Measurements from ENCODE around the gene SHROOM3. TPM values are rescaled to one million over a fixed set of nuclear protein-coding genes. Genes with fewer than 3 reads are reported as not detected.
"Not testable (repeated sequence)": the region's sequence is repeated elsewhere in the genome, so short reads cannot be mapped to it uniquely, and the experiment has no call there.

Gene SHROOM3
- total RNA-seq, 1 donor from 2014 or later: 54.9 TPM

- no peak overlapping the region for H3K27ac Mint-ChIP-seq
- no peak for TF ChIP-seq CTCF (IDR thresholded peaks at IDR 0.05; ENCODE audit: unreplicated experiment)
- no peaks in the 10 kb centered on the region for H3K27me3 Mint-ChIP-seq
- H3K4me3 Mint-ChIP-seq (ENCODE audit: low read depth): no peak overlapping the region
- H3K36me3 Mint-ChIP-seq (ENCODE audit: insufficient read depth): peaks cover 21% of the 10 kb centered on the region
- H3K4me1 Mint-ChIP-seq (ENCODE audit: low read depth): peaks cover 27% of the 10 kb centered on the region
- DNase-seq (ENCODE audit: low spot score, unreplicated experiment): no peak
- H3K9me3 Mint-ChIP-seq (ENCODE audit: low read depth): no peaks in the 10 kb centered on the region
Observed at GRCh38 chr4:76725039-76725438, 290.0 kb downstream of the SHROOM3 start.

- H3K9me3 Mint-ChIP-seq (ENCODE audit: low read depth): no peaks in the 10 kb centered on the region
- no peak for DNase-seq (ENCODE audit: low spot score, unreplicated experiment)
Observed at GRCh38 chr4:76726176-76726575, 291.1 kb downstream of the SHROOM3 start.

GRCh38 chr4:76726631-76727030, 291.6 kb downstream of the SHROOM3 start:
- no peak for TF ChIP-seq CTCF (IDR thresholded peaks at IDR 0.05; ENCODE audit: unreplicated experiment)
- H3K9me3 Mint-ChIP-seq (ENCODE audit: low read depth): no peaks in the 10 kb centered on the region
- no peak overlapping the region for H3K27ac Mint-ChIP-seq
- peaks cover 27% of the 10 kb centered on the region for H3K4me1 Mint-ChIP-seq (ENCODE audit: low read depth)
- no peaks in the 10 kb centered on the region for H3K27me3 Mint-ChIP-seq
- no peak overlapping the region for H3K4me3 Mint-ChIP-seq (ENCODE audit: low read depth)
- no peak for DNase-seq (ENCODE audit: low spot score, unreplicated experiment)
- peaks cover 20% of the 10 kb centered on the region for H3K36me3 Mint-ChIP-seq (ENCODE audit: insufficient read depth)

More at GRCh38 chr4:76726176-76726575, 291.1 kb downstream of the SHROOM3 start:
- peaks cover 25% of the 10 kb centered on the region for H3K36me3 Mint-ChIP-seq (ENCODE audit: insufficient read depth)
- H3K4me1 Mint-ChIP-seq (ENCODE audit: low read depth): peaks cover 27% of the 10 kb centered on the region
- no peaks in the 10 kb centered on the region for H3K27me3 Mint-ChIP-seq
- H3K4me3 Mint-ChIP-seq (ENCODE audit: low read depth): no peak overlapping the region
- no peak overlapping the region for H3K27ac Mint-ChIP-seq
- no peak for TF ChIP-seq CTCF (IDR thresholded peaks at IDR 0.05; ENCODE audit: unreplicated experiment)

- DNase-seq (ENCODE audit: low spot score, unreplicated experiment); H3K27ac Mint-ChIP-seq; H3K27me3 Mint-ChIP-seq; H3K9me3 Mint-ChIP-seq (ENCODE audit: low read depth); H3K4me3 Mint-ChIP-seq (ENCODE audit: low read depth): not testable (repeated sequence)
- Mint-ChIP-seq H3K36me3 (ENCODE audit: insufficient read depth) (peaks cover 20% of the 10 kb centered on the region), H3K4me1 (ENCODE audit: low read depth) (peaks cover 28% of the 10 kb centered on the region)
Observed at GRCh38 chr4:76727934-76728333, 292.9 kb downstream of the SHROOM3 start.

GRCh38 chr4:76729460-76729859, 294.4 kb downstream of the SHROOM3 start:
- Mint-ChIP-seq H3K27me3 (no peaks in the 10 kb centered on the region), H3K4me3 (ENCODE audit: low read depth) (no peak overlapping the region), H3K36me3 (ENCODE audit: insufficient read depth) (peaks cover 22% of the 10 kb centered on the region), H3K27ac (no peak overlapping the region), H3K9me3 (ENCODE audit: low read depth) (no peaks in the 10 kb centered on the region), H3K4me1 (ENCODE audit: low read depth) (peaks cover 20% of the 10 kb centered on the region)
- no peak for TF ChIP-seq CTCF (IDR thresholded peaks at IDR 0.05; ENCODE audit: unreplicated experiment)
- no peak for DNase-seq (ENCODE audit: low spot score, unreplicated experiment)

- DNase-seq (ENCODE audit: low spot score, unreplicated experiment): no peak
- Mint-ChIP-seq H3K4me3 (ENCODE audit: low read depth) (no peak overlapping the region), H3K27me3 (no peaks in the 10 kb centered on the region), H3K36me3 (ENCODE audit: insufficient read depth) (peaks cover 25% of the 10 kb centered on the region), H3K4me1 (ENCODE audit: low read depth) (peaks cover 16% of the 10 kb centered on the region), H3K9me3 (ENCODE audit: low read depth) (no peaks in the 10 kb centered on the region), H3K27ac (no peak overlapping the region)
- TF ChIP-seq CTCF (IDR thresholded peaks at IDR 0.05; ENCODE audit: unreplicated experiment): no peak
Observed at GRCh38 chr4:76729980-76730379, 295.0 kb downstream of the SHROOM3 start.

Data from progenitor cell of endocrine pancreas (in vitro differentiated cells).